ENCODE measurements around the gene RGP1. TPM values are rescaled to one million over a fixed set of nuclear protein-coding genes. Genes with fewer than 3 reads are reported as not detected.

Gene RGP1
- total RNA-seq, 3 donors from 2014 or later: 46.5 to 55.7 (median 55.7) TPM

DNA sequence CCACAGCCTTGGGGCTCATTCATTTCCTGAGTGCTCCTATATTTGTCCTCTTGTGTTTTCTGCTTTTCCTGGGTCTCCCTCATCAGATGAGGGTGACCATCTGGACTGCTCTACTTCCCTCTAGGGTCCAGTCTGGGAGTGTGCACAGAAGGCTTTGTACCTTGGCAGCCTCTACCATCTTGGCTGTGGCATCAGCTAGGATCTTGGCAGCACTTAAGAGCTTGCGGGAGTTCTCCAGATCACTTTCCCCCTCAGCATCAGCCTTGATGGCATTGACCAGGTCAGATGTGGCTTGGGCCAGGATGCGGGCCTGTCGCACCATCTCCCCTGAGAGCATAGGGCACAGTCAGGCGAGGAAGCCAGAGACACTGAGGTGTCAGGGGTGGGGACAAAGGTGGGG is 32.9 kb upstream of the RGP1 start:
- Histone ChIP-seq H3K4me3 (no peak overlapping the region), H3K36me3 (ENCODE audit: low read depth) (peaks cover 29% of the 10 kb centered on the region), H3K4me1 (ENCODE audit: low read depth) (no peaks in the 10 kb centered on the region), H3K9me3 (no peaks in the 10 kb centered on the region)
- intact Hi-C loops (cut with DNase I, micrococcal nuclease): no loop called here
- DNase-seq (no peak), ATAC-seq (no peak)
- TF ChIP-seq, protein P1, sequence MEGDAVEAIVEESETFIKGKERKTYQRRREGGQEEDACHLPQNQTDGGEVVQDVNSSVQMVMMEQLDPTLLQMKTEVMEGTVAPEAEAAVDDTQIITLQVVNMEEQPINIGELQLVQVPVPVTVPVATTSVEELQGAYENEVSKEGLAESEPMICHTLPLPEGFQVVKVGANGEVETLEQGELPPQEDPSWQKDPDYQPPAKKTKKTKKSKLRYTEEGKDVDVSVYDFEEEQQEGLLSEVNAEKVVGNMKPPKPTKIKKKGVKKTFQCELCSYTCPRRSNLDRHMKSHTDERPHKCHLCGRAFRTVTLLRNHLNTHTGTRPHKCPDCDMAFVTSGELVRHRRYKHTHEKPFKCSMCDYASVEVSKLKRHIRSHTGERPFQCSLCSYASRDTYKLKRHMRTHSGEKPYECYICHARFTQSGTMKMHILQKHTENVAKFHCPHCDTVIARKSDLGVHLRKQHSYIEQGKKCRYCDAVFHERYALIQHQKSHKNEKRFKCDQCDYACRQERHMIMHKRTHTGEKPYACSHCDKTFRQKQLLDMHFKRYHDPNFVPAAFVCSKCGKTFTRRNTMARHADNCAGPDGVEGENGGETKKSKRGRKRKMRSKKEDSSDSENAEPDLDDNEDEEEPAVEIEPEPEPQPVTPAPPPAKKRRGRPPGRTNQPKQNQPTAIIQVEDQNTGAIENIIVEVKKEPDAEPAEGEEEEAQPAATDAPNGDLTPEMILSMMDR (IDR thresholded peaks at IDR 0.05): no peak

DNA sequence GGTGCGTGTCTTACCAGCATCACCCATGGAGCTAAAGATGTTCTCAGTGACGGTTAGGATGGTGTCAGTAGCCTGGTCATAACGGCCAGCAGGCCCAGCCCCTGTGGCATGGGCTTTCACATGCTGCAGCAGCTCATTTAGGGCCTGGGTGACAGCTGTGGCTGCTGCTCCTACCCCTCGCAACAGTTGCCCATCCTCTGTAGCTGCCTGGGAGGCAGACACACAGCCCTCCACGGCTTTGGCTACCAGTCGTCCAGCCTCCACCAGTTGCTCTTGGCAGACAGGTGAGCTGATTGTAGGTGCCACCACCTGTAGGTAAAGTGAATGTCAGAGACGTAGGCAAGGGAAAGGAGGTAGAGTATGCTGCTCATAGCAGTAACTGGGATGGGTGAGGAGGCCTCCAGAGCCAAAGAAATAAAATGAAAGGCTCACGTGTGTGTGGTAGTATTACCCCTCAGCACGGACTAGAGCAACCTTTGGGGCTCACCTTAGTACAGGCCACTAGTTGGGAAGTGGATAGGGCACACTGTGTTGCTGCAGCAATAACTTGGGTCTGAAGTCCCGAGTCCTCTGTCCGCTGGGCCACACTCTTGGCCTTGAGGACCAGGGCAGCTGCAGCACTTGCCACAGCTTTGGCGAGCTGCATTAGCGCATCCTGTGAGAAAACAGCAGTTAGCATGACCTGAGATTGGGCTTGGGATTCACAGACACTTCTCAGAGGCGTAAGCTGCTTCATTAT is 31.8 kb upstream of the RGP1 start:
- intact Hi-C loops (cut with DNase I, micrococcal nuclease): no loop called here
- TF ChIP-seq, protein P1 (IDR thresholded peaks at IDR 0.05): no peak
- DNase-seq (no peak), ATAC-seq (no peak)
- Histone ChIP-seq H3K4me3 (no peak overlapping the region), H3K36me3 (ENCODE audit: low read depth) (peaks cover 30% of the 10 kb centered on the region), H3K9me3 (no peaks in the 10 kb centered on the region), H3K4me1 (ENCODE audit: low read depth) (no peaks in the 10 kb centered on the region)

DNA sequence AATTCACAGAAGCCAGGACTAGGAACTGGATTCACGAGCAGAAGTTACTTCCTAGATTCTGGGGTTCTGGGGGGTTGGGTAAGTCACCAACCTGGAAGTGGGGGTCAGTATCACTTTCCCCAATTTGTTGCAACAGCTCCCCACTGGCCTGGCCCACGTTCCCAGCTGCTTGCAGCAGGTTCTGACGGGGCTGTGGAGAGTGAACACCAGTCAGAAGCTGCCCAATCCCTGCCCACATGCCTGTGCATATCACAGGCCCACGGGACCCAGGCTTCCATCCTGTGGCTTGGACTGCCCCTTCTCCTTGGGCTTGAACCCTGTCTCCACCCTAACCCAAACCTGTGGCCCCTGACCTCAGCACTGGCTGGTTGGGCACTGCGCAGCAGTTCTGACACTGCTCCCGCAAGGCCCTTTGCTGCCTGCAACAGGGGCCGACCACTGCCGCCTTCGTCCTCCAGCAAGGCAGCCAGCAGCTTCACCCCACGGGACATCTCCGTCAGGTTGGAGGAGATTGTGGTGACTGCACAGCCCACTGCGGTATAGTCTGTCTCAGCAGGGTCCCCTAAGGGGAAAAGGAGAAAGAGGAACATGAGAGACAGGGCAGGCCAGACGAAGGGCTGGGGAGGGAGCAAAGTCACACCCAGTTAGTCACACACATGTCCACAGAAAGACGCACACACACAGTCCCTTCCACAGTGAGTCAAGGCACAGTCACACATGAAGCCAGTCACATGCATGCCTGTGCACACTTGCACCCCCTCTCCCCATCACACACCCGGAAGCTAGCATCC is 30.2 kb upstream of the RGP1 start:
- DNase-seq (no peak), ATAC-seq (peak; percentile 65)
- H3K4me3 ChIP-seq: no peak overlapping the region
- no peaks in the 10 kb centered on the region for H3K4me1 ChIP-seq (ENCODE audit: low read depth)
- no peaks in the 10 kb centered on the region for H3K9me3 ChIP-seq
- peaks cover 37% of the 10 kb centered on the region for H3K36me3 ChIP-seq (ENCODE audit: low read depth)
- intact Hi-C loops (cut with DNase I, micrococcal nuclease): no loop called here
- TF ChIP-seq, protein P1 (IDR thresholded peaks at IDR 0.05): no peak

GRCh38 chr9:35719546-35719945 is 29.5 kb upstream of the RGP1 start:
- Histone ChIP-seq H3K9me3 (no peaks in the 10 kb centered on the region), H3K4me1 (ENCODE audit: low read depth) (no peaks in the 10 kb centered on the region), H3K4me3 (no peak overlapping the region), H3K36me3 (ENCODE audit: low read depth) (peaks cover 37% of the 10 kb centered on the region)
- TF ChIP-seq, protein P1 (IDR thresholded peaks at IDR 0.05): no peak
- intact Hi-C loops (cut with DNase I, micrococcal nuclease): no loop called here
- no peak for ATAC-seq
- no peak for DNase-seq

GRCh38 chr9:35723426-35723825 is 25.7 kb upstream of the RGP1 start:
- no peak for DNase-seq
- H3K4me1 ChIP-seq (ENCODE audit: low read depth): peaks cover 3% of the 10 kb centered on the region

More at GRCh38 chr9:35723426-35723825, 25.7 kb upstream of the RGP1 start:
- Histone ChIP-seq H3K4me3 (no peak overlapping the region), H3K36me3 (ENCODE audit: low read depth) (peaks cover 23% of the 10 kb centered on the region), H3K9me3 (no peaks in the 10 kb centered on the region)
- ATAC-seq: no peak
- TF ChIP-seq, protein P1 (IDR thresholded peaks at IDR 0.05): no peak
- intact Hi-C loops (cut with DNase I, micrococcal nuclease): no loop called here
